Endothelial cell of umbilical vein (primary cell): Measurements from ENCODE around the gene TRIM69. TPM values are rescaled to one million over a fixed set of nuclear protein-coding genes. Genes with fewer than 3 reads are reported as not detected.
"Not testable (repeated sequence)": the region's sequence is repeated elsewhere in the genome, so short reads cannot be mapped to it uniquely, and the experiment has no call there.

Experiments used
- BruUV-seq: library from RNA; stranded (reverse); fragments of 400-500 nt; replicated peaks from 2 replicates; lab custom pipeline; 2021; lab: Mats Ljungman, UMichigan
- CTCF ChIA-PET: fragments of 300-600, 350-600 bp; sonication (Branson Sonifier 250); formaldehyde crosslinking; loops from one replicate; lab custom pipeline; 2021; ENCODE audit warnings: antibody characterized with exemption, inconsistent platforms; lab: Charles Lee
- POLR2A ChIA-PET: fragments of 300-600, 350-600 bp; sonication (Branson Sonifier 250); formaldehyde crosslinking; loops from one replicate; lab custom pipeline; 2021; ENCODE audit warnings: antibody characterized with exemption, inconsistent platforms; lab: Charles Lee
- DNase-seq: peaks from one replicate; pipeline ENCODE4 v3.0.0-alpha.2; 2011; ENCODE audit warnings: low read depth, low spot score
- FAIRE-seq: peaks from 2 replicates; lab custom pipeline; 2011; peaks lifted over from hg19 to GRCh38; lab: Jason Lieb, UNC
- H2AFZ ChIP-seq: 2 replicates; pipeline ENCODE4 v1.6.0; 2012; ENCODE audit warnings: low read depth, low read length, control low read depth, inconsistent platforms
- H3K27ac ChIP-seq: 2 replicates; pipeline ENCODE4 v1.5.1; 2011; ENCODE audit warnings: low read depth, mild to moderate bottlenecking, control low read depth, low read length, moderate library complexity; ENCODE audit not compliant: insufficient read depth
- H3K27me3 ChIP-seq, 2 experiments: 2 replicates each; pipeline versions ENCODE4 v1.6.0 to v1.6.1; 2011; ENCODE audit warnings: low read length in 2 of 2, mixed read lengths in 1 of 2; ENCODE audit not compliant: control insufficient read depth in 2 of 2, insufficient read depth in 2 of 2
- H3K36me3 ChIP-seq, 2 experiments: 2 replicates in 1 of 2; 3 replicates in 1 of 2; pipeline ENCODE4 v1.5.1; 2011; ENCODE audit warnings: low read length in 2 of 2, mild to moderate bottlenecking in 1 of 2, moderate library complexity in 1 of 2; ENCODE audit not compliant: control insufficient read depth in 2 of 2, insufficient read depth in 2 of 2; ENCODE audit errors: extremely low read depth in 1 of 2
- H3K4me1 ChIP-seq: 3 replicates; pipeline ENCODE4 v1.5.1; 2011; ENCODE audit warnings: mild to moderate bottlenecking, low read length; ENCODE audit not compliant: control insufficient read depth, insufficient read depth; ENCODE audit errors: extremely low read depth
- H3K4me2 ChIP-seq: 2 replicates; pipeline ENCODE4 v1.6.1; 2011; ENCODE audit warnings: low read length, control low read depth, mixed read lengths; ENCODE audit not compliant: insufficient read depth
- H3K4me3 ChIP-seq, 3 experiments: fragments of 200-600 bp in 1 of 3; sonication (generic), shearing (Covaris generic) in 1 of 3; replicated peaks in 1 of 3; 2 replicates each; pipeline ENCODE4 v1.5.1; 2011 to 2016; ENCODE audit warnings: control low read depth in 3 of 3, low read length in 3 of 3, mild to moderate bottlenecking in 2 of 3, inconsistent platforms in 1 of 3, low read depth in 1 of 3, moderate library complexity in 1 of 3; ENCODE audit not compliant: insufficient read depth in 1 of 3
- H3K79me2 ChIP-seq: 2 replicates; pipeline ENCODE4 v1.6.0; 2012; ENCODE audit warnings: low read length, inconsistent platforms; ENCODE audit not compliant: control insufficient read depth, insufficient read depth
- H3K9ac ChIP-seq: replicated peaks from 2 replicates; pipeline ENCODE3; 2011; ENCODE audit warnings: low read length, control low read depth; ENCODE audit not compliant: insufficient read depth; ENCODE audit errors: extremely low read depth
- H3K9me1 ChIP-seq: replicated peaks from 3 replicates; pipeline ENCODE4 v1.6.0; 2011; ENCODE audit warnings: mild to moderate bottlenecking, low read length; ENCODE audit not compliant: control insufficient read depth, insufficient read depth; ENCODE audit errors: extremely low read depth
- H3K9me3 ChIP-seq: replicated peaks from 2 replicates; pipeline ENCODE4 v1.5.1; 2012; ENCODE audit warnings: low read length, inconsistent platforms; ENCODE audit not compliant: control insufficient read depth, insufficient read depth
- H4K20me1 ChIP-seq: replicated peaks from 2 replicates; pipeline ENCODE3; 2011; ENCODE audit warnings: mild to moderate bottlenecking, low read length; ENCODE audit not compliant: control insufficient read depth, insufficient read depth; ENCODE audit errors: extremely low read depth
- EZH2 ChIP-seq: IDR thresholded peaks from 2 replicates; pipeline ENCODE4 v1.6.1; 2012; ENCODE audit warnings: borderline replicate concordance, low read depth, mild to moderate bottlenecking, moderate library complexity, low read length, inconsistent platforms; ENCODE audit not compliant: severe bottlenecking
- FOS ChIP-seq: IDR thresholded peaks from 2 replicates; pipeline ENCODE4 v1.6.1; 2011; ENCODE audit warnings: mild to moderate bottlenecking, low read length, moderate library complexity, borderline replicate concordance; ENCODE audit not compliant: insufficient read depth
- GATA2 ChIP-seq: IDR thresholded peaks from 2 replicates; pipeline ENCODE4 v1.7.0; 2011; ENCODE audit warnings: low read depth, mild to moderate bottlenecking, moderate library complexity, mixed read lengths, low read length; ENCODE audit not compliant: insufficient read length, insufficient read depth
- JUN ChIP-seq: IDR thresholded peaks from 2 replicates; pipeline ENCODE4 v1.6.1; 2011; ENCODE audit warnings: borderline replicate concordance, low read depth; ENCODE audit not compliant: insufficient read length, insufficient read depth
- MYC ChIP-seq: IDR thresholded peaks from one replicate; pipeline ENCODE4 v1.6.1; 2011; ENCODE audit warnings: mild to moderate bottlenecking, low read depth, low read length
- POLR2A ChIP-seq: IDR thresholded peaks from 2 replicates; pipeline ENCODE4 v1.6.1; 2012; ENCODE audit warnings: low read depth, mild to moderate bottlenecking, control low read depth, low read length
- POLR2AphosphoS5 ChIP-seq: IDR thresholded peaks from 2 replicates; pipeline ENCODE4 v1.6.1; 2012; ENCODE audit warnings: low read depth, mild to moderate bottlenecking, control low read depth, low read length, moderate library complexity; ENCODE audit not compliant: insufficient read depth
- dilution Hi-C: fragments of 300-500 bp; cut with MboI; formaldehyde crosslinking; loops from one replicate; pipeline ENCODE4 v1.15.0; 2019; ENCODE audit warnings: low sequenced_read_pairs; ENCODE audit not compliant: extremely low pct_ligation_motif_present
- intact Hi-C: fragments of 100-400 bp; cut with micrococcal nuclease; formaldehyde crosslinking; loops from one replicate; pipeline ENCODE4 v1.10.0; 2022
- polyA plus RNA-seq, 4 experiments: library from polyadenylated mRNA; depleted of rRNA in 3 of 4; stranded (reverse) in 3 of 4; unstranded in 1 of 4; fragments of >200 nt; gene quantifications; 2 replicates each; pipeline versions ENCODE4 v1.2.1 to v1.2.3, GENCODE V29; 2011 to 2012; ENCODE audit warnings: missing spikeins in 1 of 4
- total RNA-seq: library from RNA; stranded (reverse); gene quantifications from 2 replicates; pipeline ENCODE4 v1.2.3, GENCODE V29; 2021
- TF ChIP-seq, protein P1 (sequence below), 2 donors: IDR thresholded peaks; 1 replicate in 1 of 2; 2 replicates in 1 of 2; pipeline ENCODE4 v1.5.1; 2011; ENCODE audit warnings: low read length in 2 of 2, mild to moderate bottlenecking in 2 of 2, moderate library complexity in 2 of 2, control low read depth in 1 of 2, inconsistent platforms in 1 of 2, low read depth in 1 of 2; ENCODE audit not compliant: insufficient read depth in 1 of 2; ENCODE audit errors: extremely low read depth in 1 of 2
- TF ChIP-seq, protein P2 (sequence below): IDR thresholded peaks from 2 replicates; pipeline ENCODE4 v1.6.1; 2011; ENCODE audit not compliant: insufficient read depth, insufficient read length

Gene TRIM69
- total and polyA plus RNA-seq, 2 donors (not counting 3 experiments of a cell fraction or from before 2014, with no cell fraction given) = 4.8 to 13.0 TPM

DNA sequence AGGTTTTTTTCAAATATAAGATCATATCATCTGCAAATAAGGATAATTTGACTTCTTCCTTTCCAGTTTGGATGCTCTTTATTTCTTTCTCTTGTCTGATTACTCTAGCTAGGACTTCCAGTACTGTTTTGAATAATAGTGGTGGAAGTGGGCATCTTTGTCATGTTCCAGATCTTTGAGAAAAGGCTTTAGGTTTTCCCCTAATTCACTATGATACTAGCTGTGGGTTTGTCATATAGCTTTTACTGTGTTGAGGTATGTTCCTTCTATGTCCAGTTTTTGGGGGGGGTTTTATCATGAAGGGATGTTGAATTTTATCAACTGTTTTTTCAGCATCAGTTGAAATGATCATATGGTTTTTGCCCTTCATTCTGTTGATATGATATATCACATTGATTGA lies 35.7 kb upstream of the TRIM69 start:
- H3K9me3 ChIP-seq, H3K36me3 ChIP-seq, FAIRE-seq, H3K27ac ChIP-seq, H3K4me1 ChIP-seq, POLR2A ChIA-PET, H3K4me2 ChIP-seq, H2AFZ ChIP-seq, H3K79me2 ChIP-seq, DNase-seq, H4K20me1 ChIP-seq, H3K9ac ChIP-seq, BruUV-seq, H3K4me3 ChIP-seq, H3K9me1 ChIP-seq, CTCF ChIA-PET, intact Hi-C loops, dilution Hi-C loops: not testable (repeated sequence)
- H3K27me3 ChIP-seq = peaks cover 12 to 36% of the 10 kb centered on the region in 2 experiments

DNA sequence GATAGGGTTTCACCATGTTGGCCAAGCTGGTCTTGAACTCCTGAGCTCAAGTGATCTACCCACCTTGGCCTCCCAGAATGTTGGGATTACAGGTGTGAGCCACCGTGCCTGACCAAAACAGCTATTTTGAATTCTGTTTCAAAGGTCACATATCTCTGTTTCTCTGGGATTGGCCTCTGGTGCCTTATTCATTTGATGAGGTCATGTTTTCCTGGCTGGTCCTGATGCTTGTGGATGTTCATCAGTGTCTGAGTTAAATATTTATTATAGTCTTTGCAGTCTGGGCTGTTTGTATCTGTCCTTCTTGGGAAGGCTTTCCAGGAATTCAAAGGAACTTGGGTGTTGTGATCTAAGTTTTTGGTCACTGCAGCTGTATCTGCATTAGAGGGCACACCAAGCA lies 30.3 kb upstream of the TRIM69 start:
- no peaks in the 10 kb centered on the region for H3K9me1 ChIP-seq
- intact Hi-C loops (no loop called here), dilution Hi-C loops (no loop called here)
- no peak overlapping the region for H2AFZ ChIP-seq
- FAIRE-seq = no peak
- TF ChIP-seq MYC (no peak), FOS (no peak), GATA2 (no peak), POLR2A (no peak), JUN (no peak), EZH2 (no peak), POLR2AphosphoS5 (no peak)
- TF ChIP-seq, protein P1, sequence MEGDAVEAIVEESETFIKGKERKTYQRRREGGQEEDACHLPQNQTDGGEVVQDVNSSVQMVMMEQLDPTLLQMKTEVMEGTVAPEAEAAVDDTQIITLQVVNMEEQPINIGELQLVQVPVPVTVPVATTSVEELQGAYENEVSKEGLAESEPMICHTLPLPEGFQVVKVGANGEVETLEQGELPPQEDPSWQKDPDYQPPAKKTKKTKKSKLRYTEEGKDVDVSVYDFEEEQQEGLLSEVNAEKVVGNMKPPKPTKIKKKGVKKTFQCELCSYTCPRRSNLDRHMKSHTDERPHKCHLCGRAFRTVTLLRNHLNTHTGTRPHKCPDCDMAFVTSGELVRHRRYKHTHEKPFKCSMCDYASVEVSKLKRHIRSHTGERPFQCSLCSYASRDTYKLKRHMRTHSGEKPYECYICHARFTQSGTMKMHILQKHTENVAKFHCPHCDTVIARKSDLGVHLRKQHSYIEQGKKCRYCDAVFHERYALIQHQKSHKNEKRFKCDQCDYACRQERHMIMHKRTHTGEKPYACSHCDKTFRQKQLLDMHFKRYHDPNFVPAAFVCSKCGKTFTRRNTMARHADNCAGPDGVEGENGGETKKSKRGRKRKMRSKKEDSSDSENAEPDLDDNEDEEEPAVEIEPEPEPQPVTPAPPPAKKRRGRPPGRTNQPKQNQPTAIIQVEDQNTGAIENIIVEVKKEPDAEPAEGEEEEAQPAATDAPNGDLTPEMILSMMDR (IDR thresholded peaks at IDR 0.05; ENCODE audit: extremely low read depth in 1 of 2, insufficient read depth in 1 of 2, low read depth in 1 of 2, low read length in 2 of 2) = no peak
- TF ChIP-seq, protein P2, sequence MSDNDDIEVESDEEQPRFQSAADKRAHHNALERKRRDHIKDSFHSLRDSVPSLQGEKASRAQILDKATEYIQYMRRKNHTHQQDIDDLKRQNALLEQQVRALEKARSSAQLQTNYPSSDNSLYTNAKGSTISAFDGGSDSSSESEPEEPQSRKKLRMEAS = no peak
- H3K9ac ChIP-seq = no peak overlapping the region
- H3K27me3 ChIP-seq = peaks cover 4 to 13% of the 10 kb centered on the region in 2 experiments
- no peak overlapping the region for H3K4me2 ChIP-seq
- no peak overlapping the region for H3K27ac ChIP-seq
- no peaks in the 10 kb centered on the region for H4K20me1 ChIP-seq
- CTCF ChIA-PET = interaction anchor here (2.1 kb wide), 1 partner anchor 43 kb away, joined by 7 read pairs; the partner anchor contains the start of gene SPG11
- H3K9me3 ChIP-seq = no peaks in the 10 kb centered on the region
- H3K4me3 ChIP-seq = no peak overlapping the region
- no peaks in the 10 kb centered on the region for H3K36me3 ChIP-seq
- no peak for DNase-seq
- no TSS peak for BruUV-seq
- H3K4me1 ChIP-seq = peaks cover 4% of the 10 kb centered on the region
- POLR2A ChIA-PET = no interaction called here
- H3K79me2 ChIP-seq = no peaks in the 10 kb centered on the region
